Measurements from ENCODE around the gene DYNLT4.

GRCh38 chr1:44828003-44828651 lies 21.0 kb upstream of the DYNLT4 start:
- TF ChIP-seq CTCF (IDR thresholded peaks at IDR 0.05) (no peak), POLR2A (IDR thresholded peaks at IDR 0.05) (no peak)

All from right lobe of liver (tissue), 4 donors.